Measurements from ENCODE around the gene ZBTB34. TPM values are rescaled to one million over a fixed set of nuclear protein-coding genes. Genes with fewer than 3 reads are reported as not detected.

The ZBTB34 gene
- 1 to 10 TPM; 5.6 to 9.5 TPM for total RNA-seq
- 1 to 10 TPM; 1.1 to 1.2 TPM for polyA plus RNA-seq

- peak; percentile 94 for TF ChIP-seq CTCF (IDR thresholded peaks at IDR 0.05; ENCODE audit: low read depth, low read length, missing input control)
- no peak for TF ChIP-seq YY1 (IDR thresholded peaks at IDR 0.05)
- TF ChIP-seq ATF3 (IDR thresholded peaks at IDR 0.05) = no peak
- no peak for TF ChIP-seq ZBTB33 (IDR thresholded peaks at IDR 0.05)
- TF ChIP-seq GABPA (IDR thresholded peaks at IDR 0.05 in 1 of 2, conservative IDR thresholded peaks at IDR 0.05 in 1 of 2) = peak in 1 of 2 donors; percentile 77
- TF ChIP-seq RAD21 (IDR thresholded peaks at IDR 0.05) = peak; percentile 42 to 62
- no peak for TF ChIP-seq TAF1 (conservative IDR thresholded peaks at IDR 0.05)
- no peak for TF ChIP-seq MAX (IDR thresholded peaks at IDR 0.05)
- TF ChIP-seq NR2F2 (IDR thresholded peaks at IDR 0.05) = no peak
- TF ChIP-seq RXRA (IDR thresholded peaks at IDR 0.05) = no peak
- H3K9me3 ChIP-seq (ENCODE audit: control insufficient read depth in 4 of 4, low read length in 3 of 4) = no peaks in the 10 kb centered on the region
- 1% methylated on average over 67 of the region's 67 CpGs for WGBS
- no peaks in the 10 kb centered on the region for H3K27me3 ChIP-seq (ENCODE audit: control insufficient read depth in 4 of 4, insufficient read depth in 4 of 4, low read length in 3 of 4)
- peak within 1 kb of the TSS; percentile 69 to 90 for H3K9ac ChIP-seq (ENCODE audit: low read depth in 1 of 2, low read length in 2 of 2)
- peak; percentile 85 for DNase-seq (ENCODE audit: low spot score)
- H3K4me3 ChIP-seq (ENCODE audit: low read depth in 1 of 3, low read length in 3 of 3) = peak within 1 kb of the TSS; percentile 64 to 91 (median 84)
- peaks cover 9 to 32% (median 22%) of the 10 kb centered on the region in 4 donors for H3K4me1 ChIP-seq (ENCODE audit: control insufficient read depth in 4 of 4, insufficient read depth in 4 of 4, low read length in 3 of 4)
- peaks cover 0 to 10% (median under 1%) of the 10 kb centered on the region in 4 donors for H3K36me3 ChIP-seq (ENCODE audit: control insufficient read depth in 4 of 4, insufficient read depth in 3 of 4, low read depth in 1 of 4, low read length in 3 of 4)
- peak within 1 kb of the TSS; percentile 84 to 94 for H3K27ac ChIP-seq (ENCODE audit: low read depth in 1 of 2, low read length in 2 of 2)
Measured at GRCh38 chr9:126860077-126860756, at the start of gene ZBTB34. Gene ZBTB34, plus strand, starts transcription at chr9:126860639. Its CDS starts 18,761 bp downstream, at chr9:126879400.

GRCh38 chr9:126813072-126813471 is 47.4 kb upstream of the ZBTB34 start:
- TF ChIP-seq NR2F2 (IDR thresholded peaks at IDR 0.05) (no peak), ATF3 (IDR thresholded peaks at IDR 0.05) (no peak), HNF4A (conservative IDR thresholded peaks at IDR 0.05) (no peak), YY1 (IDR thresholded peaks at IDR 0.05) (no peak), RAD21 (IDR thresholded peaks at IDR 0.05) (no peak), SP1 (IDR thresholded peaks at IDR 0.05) (no peak), MAX (IDR thresholded peaks at IDR 0.05) (no peak), RXRA (IDR thresholded peaks at IDR 0.05) (no peak), JUND (IDR thresholded peaks at IDR 0.05) (no peak), HNF4G (IDR thresholded peaks at IDR 0.05) (no peak), ZBTB33 (IDR thresholded peaks at IDR 0.05) (no peak), EGR1 (IDR thresholded peaks at IDR 0.05; ENCODE audit: low read depth in 2 of 2) (no peak), REST (IDR thresholded peaks at IDR 0.05) (no peak), TAF1 (conservative IDR thresholded peaks at IDR 0.05) (no peak), GABPA (IDR thresholded peaks at IDR 0.05 in 1 of 2, conservative IDR thresholded peaks at IDR 0.05 in 1 of 2) (no peak)
- Histone ChIP-seq H3K9ac (ENCODE audit: low read depth in 1 of 2, low read length in 2 of 2) (no peak overlapping the region), H3K27ac (ENCODE audit: low read depth in 1 of 2, low read length in 2 of 2) (no peak overlapping the region), H3K27me3 (ENCODE audit: control insufficient read depth in 4 of 4, insufficient read depth in 4 of 4, low read length in 3 of 4) (no peaks in the 10 kb centered on the region), H3K9me3 (ENCODE audit: control insufficient read depth in 4 of 4, low read length in 3 of 4) (no peaks in the 10 kb centered on the region), H3K4me3 (ENCODE audit: low read depth in 1 of 3, low read length in 3 of 3) (no peak overlapping the region), H3K36me3 (ENCODE audit: control insufficient read depth in 4 of 4, insufficient read depth in 3 of 4, low read depth in 1 of 4, low read length in 3 of 4) (peaks cover 2 to 31% (median 8%) of the 10 kb centered on the region in 4 donors), H3K4me1 (ENCODE audit: control insufficient read depth in 4 of 4, insufficient read depth in 4 of 4, low read length in 3 of 4) (peaks cover 0 to 7% (median 0%) of the 10 kb centered on the region in 4 donors)
- DNase-seq (ENCODE audit: low spot score) = no peak
- 99% methylated on average over 11 of the region's 11 CpGs for WGBS
